HEK293T (cell line): Measurements from ENCODE around the gene CELF2.

ENCODE experiments used
- ARNT ChIP-seq: fragments of 450-650 bp; IDR thresholded peaks from 2 replicates; pipeline ENCODE4 v1.6.1; 2017; ENCODE audit warnings: mild to moderate bottlenecking
- BHLHE40 ChIP-seq: fragments of 450-650 bp; IDR thresholded peaks from 2 replicates; pipeline ENCODE4 v1.6.1; 2016; ENCODE audit warnings: mild to moderate bottlenecking, moderate library complexity, borderline replicate concordance
- CTBP1 ChIP-seq: fragments of 450-650 bp; IDR thresholded peaks from 2 replicates; pipeline ENCODE4 v1.6.1; 2016; ENCODE audit warnings: borderline replicate concordance
- ELF4 ChIP-seq: fragments of 450-650 bp; IDR thresholded peaks from 2 replicates; pipeline ENCODE4 v1.6.1; 2017; ENCODE audit warnings: antibody characterized with exemption
- FOXA1 ChIP-seq: fragments of 450-650 bp; IDR thresholded peaks from 2 replicates; pipeline ENCODE4 v1.6.1; 2016; ENCODE audit warnings: mild to moderate bottlenecking
- FOXK2 ChIP-seq: fragments of 450-650 bp; IDR thresholded peaks from 2 replicates; pipeline ENCODE4 v1.6.1; 2016; ENCODE audit warnings: mild to moderate bottlenecking
- FOXM1 ChIP-seq: fragments of 450-650 bp; IDR thresholded peaks from 2 replicates; pipeline ENCODE4 v1.6.1; 2017; ENCODE audit warnings: mild to moderate bottlenecking, borderline replicate concordance
- LEF1 ChIP-seq: fragments of 450-650 bp; IDR thresholded peaks from 2 replicates; pipeline ENCODE4 v1.6.1; 2017; ENCODE audit warnings: mild to moderate bottlenecking, borderline replicate concordance
- NFRKB ChIP-seq: fragments of 450-650 bp; IDR thresholded peaks from 2 replicates; pipeline ENCODE4 v1.6.1; 2016; ENCODE audit warnings: mild to moderate bottlenecking, moderate library complexity
- PKNOX1 ChIP-seq: fragments of 450-650 bp; IDR thresholded peaks from 2 replicates; pipeline ENCODE4 v1.6.1; 2016
- SP1 ChIP-seq: fragments of 450-650 bp; IDR thresholded peaks from 2 replicates; pipeline ENCODE4 v1.6.1; 2017
- SUZ12 ChIP-seq: fragments of 450-650 bp; IDR thresholded peaks from 2 replicates; pipeline ENCODE4 v1.6.1; 2016; ENCODE audit warnings: mild to moderate bottlenecking
- TARDBP ChIP-seq: fragments of 450-650 bp; IDR thresholded peaks from 2 replicates; pipeline ENCODE4 v1.6.1; 2016

GRCh38 chr10:11319990-11320602, 302.4 kb downstream of the CELF2 start:
- TF ChIP-seq SP1 (no peak), NFRKB (no peak), BHLHE40 (no peak), PKNOX1 (no peak), FOXM1 (no peak), ELF4 (no peak), FOXA1 (no peak), ARNT (no peak), LEF1 (no peak), SUZ12 (no peak), TARDBP (no peak), CTBP1 (no peak), FOXK2 (no peak)
